Measurements from ENCODE around the gene SLC35D1.

The SLC35D1 gene

DNA sequence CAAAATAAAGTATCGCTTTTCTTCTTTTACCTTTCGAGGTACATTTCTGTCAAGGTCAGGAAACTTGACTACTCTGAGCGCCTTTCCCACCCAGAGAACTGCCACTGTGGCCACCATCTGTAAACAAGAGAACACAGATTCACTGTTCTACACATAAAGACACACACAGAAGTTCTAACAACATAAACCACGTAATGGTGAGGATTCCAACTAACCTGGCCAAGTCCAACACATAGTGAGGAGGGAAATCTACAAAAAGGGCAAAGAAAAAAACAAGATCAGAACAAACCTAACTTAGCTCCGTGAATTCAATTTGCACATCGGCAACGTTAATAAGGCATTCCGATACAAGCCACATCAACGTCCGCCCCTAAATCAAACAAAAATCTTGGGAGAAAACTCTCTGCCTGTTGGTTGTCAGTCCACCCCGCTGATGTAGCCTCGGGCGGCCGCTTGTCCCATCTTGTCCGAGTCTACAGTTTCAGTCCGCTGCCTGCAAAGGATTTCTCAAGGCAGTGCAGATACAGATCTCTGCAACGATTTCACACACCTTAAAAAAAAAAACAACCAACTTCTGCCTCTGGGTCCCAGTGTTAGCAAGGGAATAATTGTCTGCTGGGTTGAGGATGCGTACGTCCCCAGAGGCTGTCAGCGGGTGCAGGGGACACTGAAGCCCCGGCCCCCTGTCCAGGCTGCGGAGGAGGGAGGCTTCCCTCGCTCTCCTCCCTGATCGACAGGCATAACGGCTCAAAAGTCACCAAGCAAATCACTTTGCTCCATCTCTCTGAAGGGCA is 1.0 kb downstream of the SLC35D1 start:
- POLR2A ChIA-PET (ENCODE audit: low non-redundant PET): interaction anchor here (0.5 kb wide), 1 partner anchor 61 kb away, joined by 5 read pairs; no protein-coding TSS in a partner anchor
- CTCF ChIA-PET: interaction anchor here (2.0 kb wide), 1 partner anchor 57 kb away, joined by 4 read pairs; no protein-coding TSS in a partner anchor
- DNase-seq (ENCODE audit: low spot score): peak; percentile 81
- TF ChIP-seq, protein P1, sequence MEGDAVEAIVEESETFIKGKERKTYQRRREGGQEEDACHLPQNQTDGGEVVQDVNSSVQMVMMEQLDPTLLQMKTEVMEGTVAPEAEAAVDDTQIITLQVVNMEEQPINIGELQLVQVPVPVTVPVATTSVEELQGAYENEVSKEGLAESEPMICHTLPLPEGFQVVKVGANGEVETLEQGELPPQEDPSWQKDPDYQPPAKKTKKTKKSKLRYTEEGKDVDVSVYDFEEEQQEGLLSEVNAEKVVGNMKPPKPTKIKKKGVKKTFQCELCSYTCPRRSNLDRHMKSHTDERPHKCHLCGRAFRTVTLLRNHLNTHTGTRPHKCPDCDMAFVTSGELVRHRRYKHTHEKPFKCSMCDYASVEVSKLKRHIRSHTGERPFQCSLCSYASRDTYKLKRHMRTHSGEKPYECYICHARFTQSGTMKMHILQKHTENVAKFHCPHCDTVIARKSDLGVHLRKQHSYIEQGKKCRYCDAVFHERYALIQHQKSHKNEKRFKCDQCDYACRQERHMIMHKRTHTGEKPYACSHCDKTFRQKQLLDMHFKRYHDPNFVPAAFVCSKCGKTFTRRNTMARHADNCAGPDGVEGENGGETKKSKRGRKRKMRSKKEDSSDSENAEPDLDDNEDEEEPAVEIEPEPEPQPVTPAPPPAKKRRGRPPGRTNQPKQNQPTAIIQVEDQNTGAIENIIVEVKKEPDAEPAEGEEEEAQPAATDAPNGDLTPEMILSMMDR (conservative IDR thresholded peaks at IDR 0.05; ENCODE audit: low read depth): no peak
- H3K27ac ChIP-seq: peak overlapping the region; percentile 89

DNA sequence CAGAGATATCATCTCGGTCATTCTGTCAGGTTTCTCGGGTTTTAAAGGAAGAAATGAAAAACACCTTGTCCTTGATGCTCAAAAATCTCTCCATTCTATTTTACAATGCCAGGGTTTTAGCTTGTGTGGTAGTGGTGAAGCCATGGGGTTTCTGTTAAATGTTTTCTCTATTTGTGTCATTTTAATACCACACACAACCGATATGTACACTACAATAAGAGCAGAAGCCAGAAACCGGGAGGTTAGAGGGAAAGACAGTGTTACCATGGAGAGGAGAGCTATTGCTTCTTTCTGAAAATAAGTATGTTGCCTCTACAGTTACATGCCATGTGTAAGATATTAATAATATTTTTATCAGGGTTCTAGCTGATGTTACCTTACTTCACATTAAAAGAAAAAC is 2.8 kb downstream of the SLC35D1 start:
- no peak for DNase-seq (ENCODE audit: low spot score)
- no peak overlapping the region for H3K27ac ChIP-seq
- TF ChIP-seq, protein P1 (conservative IDR thresholded peaks at IDR 0.05; ENCODE audit: low read depth): no peak
- ChIA-PET CTCF (interaction anchor here (0.5 to 0.6 kb wide), 3 partner anchors 26 to 297 kb away, joined by 3 to 4 read pairs (median 3); no protein-coding TSS in a partner anchor), POLR2A (ENCODE audit: low non-redundant PET) (no interaction called here)

DNA sequence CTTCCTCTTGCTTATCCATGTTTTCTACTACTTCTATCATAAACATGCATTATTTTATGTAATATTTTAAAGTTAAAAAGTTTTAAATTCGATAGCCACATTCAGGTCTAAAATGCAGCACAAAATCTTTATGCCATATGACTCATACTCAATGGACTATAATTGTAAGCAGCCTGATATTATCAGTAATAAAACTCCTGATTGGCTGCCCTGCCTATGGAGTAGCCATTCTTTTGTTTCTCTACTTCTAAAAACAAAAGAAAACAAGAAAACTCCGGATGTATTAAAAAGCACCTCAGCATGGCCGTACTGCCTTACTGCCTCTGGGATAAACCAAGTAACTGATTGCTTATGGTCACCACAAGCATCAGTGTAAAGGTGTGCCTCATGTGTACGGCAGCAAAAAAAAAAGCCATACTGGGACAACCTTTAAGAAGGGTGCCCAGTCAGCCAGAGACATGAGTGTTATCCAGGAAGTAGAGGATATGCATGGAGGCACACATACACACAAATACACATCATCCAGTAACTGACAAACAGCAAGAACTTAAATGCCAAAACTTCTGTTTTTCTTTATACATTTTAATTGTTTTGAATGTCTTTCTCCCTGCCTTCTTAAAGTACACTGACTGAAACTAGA is 9.2 kb downstream of the SLC35D1 start:
- TF ChIP-seq, protein P1 (conservative IDR thresholded peaks at IDR 0.05; ENCODE audit: low read depth): no peak
- POLR2A ChIA-PET (ENCODE audit: low non-redundant PET): no interaction called here
- CTCF ChIA-PET: no interaction called here
- no peak overlapping the region for H3K27ac ChIP-seq
- no peak for DNase-seq (ENCODE audit: low spot score)

DNA sequence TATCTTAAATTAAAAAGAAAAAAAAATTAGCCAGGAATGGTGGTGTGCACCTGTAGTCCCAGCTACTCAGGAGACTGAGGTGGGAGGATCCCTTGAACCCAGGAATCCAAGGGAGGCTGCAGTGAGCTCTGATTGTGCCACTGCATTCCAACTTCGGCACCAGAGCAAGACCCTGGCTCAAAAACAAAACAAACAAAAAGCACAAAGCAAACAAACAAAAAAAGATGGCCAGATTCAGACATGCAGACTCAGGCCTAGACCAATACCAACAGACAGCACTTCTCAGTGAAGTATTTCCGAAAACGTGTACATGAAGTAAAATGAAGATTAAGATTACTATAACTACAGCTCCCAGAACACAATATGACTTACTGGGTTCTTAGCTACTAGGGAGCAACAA is 10.6 kb downstream of the SLC35D1 start:
- no peak overlapping the region for H3K27ac ChIP-seq
- POLR2A ChIA-PET (ENCODE audit: low non-redundant PET): no interaction called here
- TF ChIP-seq, protein P1 (conservative IDR thresholded peaks at IDR 0.05; ENCODE audit: low read depth): no peak
- CTCF ChIA-PET: interaction anchor here (0.6 kb wide), 1 partner anchor 106 kb away, joined by 7 read pairs; no protein-coding TSS in a partner anchor
- no peak for DNase-seq (ENCODE audit: low spot score)

DNA sequence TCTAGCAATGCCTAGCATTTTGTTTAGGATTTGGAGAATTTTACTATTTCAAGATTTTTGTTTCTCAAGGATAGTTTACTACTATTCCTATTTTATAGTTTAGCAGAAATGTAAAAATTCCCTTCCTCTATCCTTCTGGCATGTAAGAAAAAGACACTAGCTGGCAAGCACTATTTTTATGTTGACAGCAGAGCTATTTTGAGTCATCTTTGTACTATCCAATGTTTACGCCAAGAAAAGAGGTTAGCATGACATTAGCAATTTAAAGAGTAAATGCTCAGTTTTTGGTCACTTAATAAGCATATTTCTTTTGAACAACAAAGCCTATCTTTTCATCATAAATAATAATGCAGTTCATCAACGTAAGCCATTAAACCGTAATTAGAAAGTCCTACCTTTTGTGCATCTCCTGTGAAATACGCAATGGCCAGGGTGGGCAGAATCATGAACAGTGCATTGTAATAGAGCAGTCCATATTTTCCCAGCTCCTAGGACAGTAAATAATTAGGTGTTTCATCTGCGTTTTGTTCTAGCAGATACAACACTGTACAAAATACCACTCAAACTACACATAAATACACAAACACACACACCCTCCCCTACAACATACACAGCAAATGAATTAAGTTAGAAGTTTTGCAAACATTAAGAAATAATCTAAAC is 12.0 kb downstream of the SLC35D1 start:
- no peak overlapping the region for H3K27ac ChIP-seq
- CTCF ChIA-PET: interaction anchor here (0.6 kb wide), 1 partner anchor 22 kb away, joined by 6 read pairs; no protein-coding TSS in a partner anchor
- DNase-seq (ENCODE audit: low spot score): no peak
- POLR2A ChIA-PET (ENCODE audit: low non-redundant PET): no interaction called here
- TF ChIP-seq, protein P1 (conservative IDR thresholded peaks at IDR 0.05; ENCODE audit: low read depth): no peak

DNA sequence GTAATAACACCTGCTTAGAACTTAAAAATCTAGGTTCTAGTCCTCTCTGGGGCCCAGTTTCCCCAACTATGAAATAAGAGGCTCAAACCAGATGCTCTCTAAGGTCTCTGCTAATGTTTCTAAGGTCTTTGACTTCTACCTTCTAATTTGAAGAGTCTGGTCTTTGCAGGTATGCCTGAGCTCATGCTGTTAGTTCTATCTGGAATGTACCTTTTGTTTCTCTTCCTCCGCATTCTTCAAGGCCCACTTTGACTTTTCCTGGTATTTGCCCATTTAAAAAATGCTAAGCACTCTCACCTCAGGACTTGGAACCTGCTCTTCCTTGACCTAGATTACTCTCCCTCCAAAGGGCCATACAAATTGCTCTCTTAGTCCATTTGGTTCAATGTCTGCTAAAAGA is 13.5 kb downstream of the SLC35D1 start:
- H3K27ac ChIP-seq: no peak overlapping the region
- POLR2A ChIA-PET (ENCODE audit: low non-redundant PET): no interaction called here
- no peak for DNase-seq (ENCODE audit: low spot score)
- TF ChIP-seq, protein P1 (conservative IDR thresholded peaks at IDR 0.05; ENCODE audit: low read depth): no peak
- CTCF ChIA-PET: interaction anchor here (0.6 kb wide), 1 partner anchor 316 kb away, joined by 4 read pairs; no protein-coding TSS in a partner anchor

Data from RWPE1 (cell line).